Measurements from ENCODE around the gene MTMR11. TPM values are rescaled to one million over a fixed set of nuclear protein-coding genes. Genes with fewer than 3 reads are reported as not detected.

Gene MTMR11
- total RNA-seq = 4.4 and 9.2 TPM in 2 replicates

GRCh38 chr1:149936170-149936991 is at the start of gene MTMR11:
Gene MTMR11, minus strand, starts transcription at chr1:149936879. Its CDS starts 232 bp downstream, at chr1:149936647.

GRCh38 chr1:149927563-149928400 is 8.9 kb downstream of the MTMR11 start, which contains the start of gene SF3B4:
Gene SF3B4, minus strand, starts transcription at chr1:149927803. Its CDS starts 44 bp downstream, at chr1:149927759.

GRCh38 chr1:149917571-149918144 is 19.0 kb downstream of the MTMR11 start, which contains the start of gene SV2A:
Gene SV2A, minus strand, starts transcription at chr1:149917844. Its CDS starts 4,004 bp downstream, at chr1:149913840.

GRCh38 chr1:149899460-149900284 is 37.0 kb downstream of the MTMR11 start, which contains the start of gene BOLA1:
Gene BOLA1, plus strand, starts transcription at chr1:149899568. Its CDS starts 492 bp downstream, at chr1:149900060.

Other genes with a start within 250 kb of the MTMR11 start
- gene FCGR1A, start 154.2 kb downstream of the MTMR11 start, total RNA-seq = not detected in 2 replicates
- gene BOLA1, start 37.3 kb downstream of the MTMR11 start, total RNA-seq = 7.0 and 10.4 TPM in 2 replicates
- gene SV2A, start 19.0 kb downstream of the MTMR11 start, total RNA-seq = 9.4 and 13.2 TPM in 2 replicates
- 14.0 and 15.8 TPM in 2 replicates for gene SF3B4, start 9.1 kb downstream of the MTMR11 start, total RNA-seq
- 7.7 and 11.9 TPM in 2 replicates for gene OTUD7B, start 73.8 kb upstream of the MTMR11 start, total RNA-seq
- gene VPS45, start 130.9 kb upstream of the MTMR11 start, total RNA-seq = 29.7 and 32.3 TPM in 2 replicates
- gene PLEKHO1, start 213.0 kb upstream of the MTMR11 start, total RNA-seq = 33.2 and 40.8 TPM in 2 replicates